ENCODE measurements around the gene FAAP24.
"Not testable (repeated sequence)": the region's sequence is repeated elsewhere in the genome, so short reads cannot be mapped to it uniquely, and the experiment has no call there.

Gene FAAP24

DNA sequence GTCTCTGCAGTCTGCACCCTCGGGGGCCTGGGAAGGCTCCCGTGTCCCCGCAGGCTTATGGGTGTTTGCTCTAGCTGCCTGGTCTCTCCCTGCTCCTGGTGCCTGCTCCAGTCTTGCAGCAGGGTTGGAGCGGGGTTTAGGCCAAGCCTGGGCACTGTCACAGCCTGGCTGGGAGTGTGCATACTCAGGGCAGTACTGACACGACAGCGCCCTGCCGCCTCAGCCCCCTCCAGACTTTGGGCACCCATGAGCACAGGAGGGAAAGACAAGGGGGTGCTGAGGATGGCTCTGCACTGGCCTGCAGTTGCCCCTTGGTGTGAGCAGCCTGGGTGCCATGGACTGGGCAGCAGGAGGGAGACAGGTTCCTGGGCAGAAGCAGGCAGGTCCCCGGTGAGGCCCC is 36.0 kb upstream of the FAAP24 start:
- H3K4me3 Mint-ChIP-seq = no peak overlapping the region
- no peaks in the 10 kb centered on the region for H3K4me1 Mint-ChIP-seq
- no peaks in the 10 kb centered on the region for H3K9me3 Mint-ChIP-seq
- H3K27me3 Mint-ChIP-seq (ENCODE audit: low read depth, poor library complexity) = peaks cover 3% of the 10 kb centered on the region
- no peak overlapping the region for H3K27ac Mint-ChIP-seq
- H3K36me3 Mint-ChIP-seq (ENCODE audit: low read depth) = peaks cover 55% of the 10 kb centered on the region
- DNase-seq = no peak
- TF ChIP-seq CTCF (IDR thresholded peaks at IDR 0.05) = no peak

DNA sequence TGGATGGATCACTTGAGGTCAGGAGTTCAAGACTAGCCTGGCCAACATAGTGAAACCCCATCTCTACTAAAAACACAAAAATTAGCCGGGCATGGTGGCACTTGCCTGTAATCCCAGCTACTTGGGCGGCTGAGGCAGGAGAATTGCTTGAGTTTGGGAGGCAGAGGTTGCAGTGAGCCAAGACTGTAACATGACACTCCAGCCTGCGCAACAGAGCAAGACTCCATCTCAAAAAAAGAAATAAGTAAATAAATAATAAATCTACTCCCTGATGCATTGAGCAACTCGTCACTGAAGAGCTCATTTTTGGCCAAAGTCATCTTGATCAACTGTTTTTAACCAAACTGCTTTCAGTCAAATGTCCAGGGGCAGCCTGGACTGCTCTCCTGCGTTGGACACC is 30.8 kb upstream of the FAAP24 start:
- H3K9me3 Mint-ChIP-seq; H3K27me3 Mint-ChIP-seq (ENCODE audit: low read depth, poor library complexity); H3K4me3 Mint-ChIP-seq; H3K4me1 Mint-ChIP-seq; DNase-seq: not testable (repeated sequence)
- peaks cover 62% of the 10 kb centered on the region for H3K36me3 Mint-ChIP-seq (ENCODE audit: low read depth)
- H3K27ac Mint-ChIP-seq = peak overlapping the region; percentile 97

GRCh38 chr19:32945260-32945659 is 26.8 kb upstream of the FAAP24 start:
- H3K36me3 Mint-ChIP-seq (ENCODE audit: low read depth) = peaks cover 70% of the 10 kb centered on the region
- no peak for DNase-seq
- H3K27ac Mint-ChIP-seq = no peak overlapping the region

GRCh38 chr19:32966750-32967149 is 5.3 kb upstream of the FAAP24 start:
- H3K27me3 Mint-ChIP-seq (ENCODE audit: low read depth, poor library complexity) = no peaks in the 10 kb centered on the region
- peaks cover 14% of the 10 kb centered on the region for H3K4me1 Mint-ChIP-seq
- no peak for TF ChIP-seq CTCF (IDR thresholded peaks at IDR 0.05)
- no peak overlapping the region for H3K27ac Mint-ChIP-seq
- no peak overlapping the region for H3K4me3 Mint-ChIP-seq
- H3K9me3 Mint-ChIP-seq = no peaks in the 10 kb centered on the region
- H3K36me3 Mint-ChIP-seq (ENCODE audit: low read depth) = peaks cover 30% of the 10 kb centered on the region
- DNase-seq = no peak

More at GRCh38 chr19:32945260-32945659, 26.8 kb upstream of the FAAP24 start:
- Mint-ChIP-seq H3K4me3 (no peak overlapping the region), H3K4me1 (peaks cover 7% of the 10 kb centered on the region), H3K27me3 (ENCODE audit: low read depth, poor library complexity) (no peaks in the 10 kb centered on the region), H3K9me3 (no peaks in the 10 kb centered on the region)
- TF ChIP-seq CTCF (IDR thresholded peaks at IDR 0.05) = no peak

DNA sequence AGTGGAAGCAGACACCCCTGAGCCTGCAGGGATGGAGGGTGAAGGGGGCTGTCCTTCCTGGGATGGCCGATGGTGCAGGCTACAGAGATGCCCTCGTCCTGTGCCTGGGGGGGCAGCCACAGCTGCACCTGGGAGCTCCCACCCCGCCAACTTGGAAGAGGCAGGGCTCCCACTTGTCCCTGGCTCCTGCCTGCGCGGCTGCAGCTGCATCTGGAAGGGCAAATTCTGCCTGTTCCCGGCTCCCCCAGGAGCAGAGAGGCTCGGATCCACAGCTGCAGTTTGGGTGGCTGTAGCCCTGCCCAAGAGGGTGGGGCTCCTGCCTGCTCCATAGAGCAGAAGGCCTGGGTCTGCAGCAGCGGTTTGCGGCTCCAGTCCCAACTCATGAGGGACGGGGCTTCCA is 2.5 kb upstream of the FAAP24 start:
- H3K4me1 Mint-ChIP-seq = peaks cover 21% of the 10 kb centered on the region

DNA sequence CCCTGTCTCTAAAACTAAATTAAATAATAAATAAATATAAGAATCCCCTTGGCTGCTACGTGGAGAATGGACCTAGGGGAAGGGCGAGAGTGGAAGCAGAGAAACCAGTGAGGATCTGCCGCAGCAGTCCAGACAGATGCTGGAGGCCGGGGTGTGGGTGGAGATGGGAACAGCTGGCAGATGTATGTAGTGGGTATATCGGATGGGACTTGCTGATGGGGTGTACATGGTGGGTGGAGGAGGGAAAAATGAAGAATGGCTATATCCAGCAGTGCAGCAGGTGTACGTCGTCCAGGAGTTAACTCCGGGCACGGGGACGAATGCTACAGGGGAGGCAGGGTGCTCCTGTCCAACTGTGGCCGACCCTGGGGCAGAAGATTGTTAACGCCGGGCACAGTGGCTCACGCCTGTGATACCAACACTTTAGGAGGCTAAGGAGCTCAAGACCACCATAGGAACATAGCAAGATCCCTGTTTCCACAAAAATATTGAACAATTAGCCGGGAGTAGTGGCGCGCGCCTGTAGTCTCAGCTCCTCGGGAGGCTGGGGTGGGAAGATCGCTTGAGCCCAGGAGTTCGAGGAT is 938 bp upstream of the FAAP24 start:
- Mint-ChIP-seq H3K27me3 (ENCODE audit: low read depth, poor library complexity) (no peaks in the 10 kb centered on the region), H3K27ac (peak overlapping the region; percentile 39), H3K4me1 (peaks cover 21% of the 10 kb centered on the region), H3K36me3 (ENCODE audit: low read depth) (peaks cover 5% of the 10 kb centered on the region), H3K4me3 (peak overlapping the region; percentile 100), H3K9me3 (no peaks in the 10 kb centered on the region)
- no peak for TF ChIP-seq CTCF (IDR thresholded peaks at IDR 0.05)
- no peak for DNase-seq

More for the DNA sequence above, 2.5 kb upstream of the FAAP24 start:
- H3K27ac Mint-ChIP-seq = no peak overlapping the region
- no peak for TF ChIP-seq CTCF (IDR thresholded peaks at IDR 0.05)
- no peaks in the 10 kb centered on the region for H3K27me3 Mint-ChIP-seq (ENCODE audit: low read depth, poor library complexity)
- no peak for DNase-seq
- H3K9me3 Mint-ChIP-seq = no peaks in the 10 kb centered on the region
- peaks cover 7% of the 10 kb centered on the region for H3K36me3 Mint-ChIP-seq (ENCODE audit: low read depth)
- H3K4me3 Mint-ChIP-seq = peak overlapping the region; percentile 31
